T-cell (primary cell): ENCODE data around the gene DLX4. TPM values are rescaled to one million over a fixed set of nuclear protein-coding genes. Genes with fewer than 3 reads are reported as not detected.

Experiments used
- ATAC-seq, 4 experiments: fragments of 200-7000 bp in 3 of 4; fragments of 150-1000 bp in 1 of 4; cut with Tn5 transposase; replicated peaks in 1 of 4; 1 replicate in 3 of 4; 2 replicates in 1 of 4; pipeline ENCODE4 v1.10.0; 2021; ENCODE audit warnings: moderate library complexity in 3 of 4, mild to moderate bottlenecking in 2 of 4, moderate number of reproducible peaks in 1 of 4
- CTCF ChIA-PET, 2 donors: fragments of 300-600 bp; sonication (Branson Sonifier 250); formaldehyde crosslinking; loops; one replicate each; lab custom pipeline; 2022; ENCODE audit warnings: antibody characterized with exemption in 2 of 2; lab: Charles Lee
- POLR2A ChIA-PET, 2 donors: fragments of 300-600 bp; sonication (Branson Sonifier 250); formaldehyde crosslinking; loops; one replicate each; lab custom pipeline; 2022; ENCODE audit warnings: antibody characterized with exemption in 2 of 2; lab: Charles Lee
- DNase-seq, 35 experiments: peaks; one replicate each; pipeline versions ENCODE4 v3.0.0 to v3.0.0-alpha.2; 2013 to 2023
- H3K27ac ChIP-seq: one replicate; pipeline ENCODE4 v1.5.1; 2013; ENCODE audit warnings: low read length
- H3K27me3 ChIP-seq, 2 experiments: replicated peaks in 1 of 2; 1 replicate in 1 of 2; 2 replicates in 1 of 2; pipeline versions ENCODE4 v1.6.1 to v1.7.0; 2013; ENCODE audit warnings: low read length in 1 of 2, mixed read lengths in 1 of 2; ENCODE audit not compliant: control insufficient read depth in 2 of 2, insufficient read depth in 2 of 2; ENCODE audit errors: extremely low read depth in 1 of 2
- H3K36me3 ChIP-seq, 2 donors: 1 replicate in 1 of 2; 2 replicates in 1 of 2; pipeline versions ENCODE4 v1.6.1 to v1.7.0; 2013; ENCODE audit warnings: low read length in 1 of 2; ENCODE audit not compliant: control insufficient read depth in 2 of 2, insufficient read depth in 1 of 2; ENCODE audit errors: extremely low read depth in 1 of 2
- H3K4me1 ChIP-seq, 2 experiments: 1 replicate in 1 of 2; 2 replicates in 1 of 2; pipeline versions ENCODE4 v1.6.1 to v1.7.0; 2013; ENCODE audit warnings: low read length in 2 of 2, mixed read lengths in 1 of 2; ENCODE audit not compliant: insufficient read depth in 2 of 2, control insufficient read depth in 1 of 2; ENCODE audit errors: extremely low read depth in 1 of 2
- H3K4me3 ChIP-seq, 2 donors: 1 replicate in 1 of 2; 2 replicates in 1 of 2; pipeline versions ENCODE4 v1.5.1 to v1.7.0; 2013; ENCODE audit warnings: mild to moderate bottlenecking in 2 of 2, low read length in 1 of 2, moderate library complexity in 1 of 2; ENCODE audit not compliant: control insufficient read depth in 1 of 2; ENCODE audit errors: extremely low read depth in 1 of 2
- H3K9me3 ChIP-seq: 2 replicates; pipeline ENCODE4 v1.7.0; 2013
- H3K27ac Mint-ChIP-seq, 2 donors: one replicate each; pipeline ENCODE4 v1.8.0; 2020 to 2021; ENCODE audit warnings: mild to moderate bottlenecking in 2 of 2, mixed read lengths in 2 of 2
- H3K27me3 Mint-ChIP-seq, 2 donors: one replicate each; pipeline ENCODE4 v1.8.0; 2021 to 2022; ENCODE audit warnings: mixed read lengths in 2 of 2
- H3K36me3 Mint-ChIP-seq: one replicate; pipeline ENCODE4 v1.8.0; 2021; ENCODE audit warnings: mixed read lengths
- H3K4me1 Mint-ChIP-seq, 3 donors: one replicate each; pipeline ENCODE4 v1.8.0; 2020 to 2022; ENCODE audit warnings: mixed read lengths in 3 of 3, mild to moderate bottlenecking in 1 of 3
- H3K4me3 Mint-ChIP-seq, 3 donors: one replicate each; pipeline ENCODE4 v1.8.0; 2020 to 2022; ENCODE audit warnings: mild to moderate bottlenecking in 3 of 3, mixed read lengths in 3 of 3, moderate library complexity in 3 of 3
- H3K9me3 Mint-ChIP-seq, 3 donors: one replicate each; pipeline ENCODE4 v1.8.0; 2020 to 2022; ENCODE audit warnings: mixed read lengths in 3 of 3
- WGBS: methylation state at CpG from one replicate; pipeline ENCODE4 v1.1.5; 2013; ENCODE audit warnings: missing lambda C conversion rate; ENCODE audit not compliant: insufficient coverage; 5-methylcytosine and 5-hydroxymethylcytosine counted together
- total RNA-seq, 35 experiments: library from RNA in 6 of 35; stranded (reverse) in 6 of 35; fragments of 120-200 nt in 1 of 35; gene quantifications; one replicate each; pipeline versions ENCODE4 v1.2.1 to v1.2.4 and lab custom pipeline; 2013 to 2026

Gene DLX4
- total RNA-seq, 5 donors from 2014 or later (not counting 1 experiment from before 2014, with no cell fraction given), result 0.30 to 1.2 (median 0.79) TPM

DNA sequence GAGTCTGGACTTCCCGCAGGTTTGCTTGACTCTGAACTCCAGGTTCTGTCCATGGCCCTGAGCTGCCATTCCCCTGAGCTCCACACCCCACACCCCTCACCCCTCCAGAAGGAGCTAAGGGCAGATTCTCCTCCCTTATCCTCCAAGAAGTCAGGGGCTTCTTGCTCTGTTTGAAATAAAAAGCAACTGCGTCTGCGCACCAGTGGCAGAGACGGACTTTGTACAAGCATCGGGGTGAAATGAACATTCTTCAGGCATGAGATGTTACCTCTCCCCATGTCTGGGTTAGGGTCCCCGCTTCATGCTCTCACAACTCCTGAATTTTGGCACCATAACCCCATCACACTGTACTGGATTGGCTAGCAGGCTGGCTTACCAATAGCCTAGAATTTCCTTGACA is 36.1 kb upstream of the DLX4 start:
- H3K4me1 Mint-ChIP-seq, result no peaks in the 10 kb centered on the region
- Histone ChIP-seq H3K27ac (no peak overlapping the region), H3K4me1 (no peaks in the 10 kb centered on the region), H3K36me3 (no peaks in the 10 kb centered on the region), H3K9me3 (no peaks in the 10 kb centered on the region), H3K27me3 (peaks cover 2 to 62% of the 10 kb centered on the region in 2 experiments), H3K4me3 (no peak overlapping the region)
- H3K9me3 Mint-ChIP-seq, result no peaks in the 10 kb centered on the region
- H3K27me3 Mint-ChIP-seq, result peaks cover 31 to 50% of the 10 kb centered on the region in 2 donors
- H3K27ac Mint-ChIP-seq, result no peak overlapping the region
- H3K4me3 Mint-ChIP-seq, result no peak overlapping the region
- CTCF ChIA-PET, result no interaction called here
- H3K36me3 Mint-ChIP-seq, result no peaks in the 10 kb centered on the region
- ATAC-seq, result no peak
- WGBS, result 84% methylated on average over 5 of the region's 6 CpGs
- no peak for DNase-seq
- POLR2A ChIA-PET, result no interaction called here

DNA sequence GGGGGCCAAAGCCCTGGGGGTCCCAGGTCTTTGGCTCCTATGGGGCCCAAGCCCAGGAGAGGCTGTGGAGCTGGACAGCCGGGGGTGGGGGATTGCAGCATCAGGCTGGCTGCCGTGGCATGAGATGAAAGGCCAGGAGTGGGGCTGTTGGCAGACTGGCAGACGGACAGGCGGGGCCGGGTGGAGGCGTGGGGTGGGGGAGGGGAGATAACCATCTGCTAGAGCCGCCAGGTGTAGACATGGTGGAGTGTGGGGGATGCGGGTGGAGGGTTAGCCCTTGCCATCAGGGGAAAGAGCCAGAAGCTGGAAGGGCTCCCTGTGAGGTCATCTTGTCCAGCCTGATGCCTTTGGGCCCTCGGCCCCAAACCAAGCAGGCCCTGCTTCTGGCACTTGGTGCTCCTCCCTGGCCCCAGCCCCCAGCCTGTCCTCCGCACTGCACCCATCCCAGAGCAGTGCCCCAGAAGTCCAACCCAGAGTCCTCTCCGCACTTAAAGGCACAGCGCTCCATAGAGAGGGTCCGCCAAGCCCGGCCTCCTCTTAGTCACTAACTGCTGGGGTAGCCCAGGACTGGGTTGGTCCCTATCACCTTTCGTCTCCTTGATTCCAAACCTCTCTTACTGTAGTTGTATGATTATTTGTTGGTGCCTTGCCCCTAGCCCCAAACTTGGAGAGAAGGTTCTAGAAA is 33.3 kb upstream of the DLX4 start:
- H3K27ac Mint-ChIP-seq, result no peak overlapping the region
- Histone ChIP-seq H3K9me3 (no peaks in the 10 kb centered on the region), H3K36me3 (no peaks in the 10 kb centered on the region), H3K4me3 (no peak overlapping the region), H3K4me1 (no peaks in the 10 kb centered on the region), H3K27ac (no peak overlapping the region), H3K27me3 (peaks cover 0 to 60% of the 10 kb centered on the region in 2 experiments)
- WGBS, result 76% methylated on average over 9 of the region's 15 CpGs
- no peaks in the 10 kb centered on the region for H3K4me1 Mint-ChIP-seq
- POLR2A ChIA-PET, result no interaction called here
- H3K9me3 Mint-ChIP-seq, result no peaks in the 10 kb centered on the region
- no peaks in the 10 kb centered on the region for H3K36me3 Mint-ChIP-seq
- no peak for DNase-seq
- no peak for ATAC-seq
- H3K27me3 Mint-ChIP-seq, result peaks cover 31 to 50% of the 10 kb centered on the region in 2 donors
- H3K4me3 Mint-ChIP-seq, result no peak overlapping the region
- CTCF ChIA-PET, result no interaction called here

DNA sequence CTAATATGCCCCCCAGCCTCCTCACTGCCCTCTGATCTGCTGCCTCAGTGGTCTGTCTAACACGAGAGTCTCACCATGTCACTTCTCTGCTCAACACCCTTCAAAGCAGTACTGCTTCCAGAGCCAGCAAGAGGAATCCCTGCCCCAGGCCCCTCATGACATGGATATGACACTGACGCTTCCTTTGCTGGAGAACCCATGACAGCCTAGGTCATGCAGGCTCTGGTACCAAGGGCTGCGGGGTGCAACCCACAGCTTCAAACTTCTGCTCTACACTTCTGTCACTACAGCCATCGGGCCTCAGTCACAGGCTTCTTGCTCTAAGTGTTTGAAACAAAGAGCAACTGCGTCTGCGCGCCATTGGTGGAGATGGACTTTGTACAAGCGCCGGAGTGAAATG is 32.6 kb upstream of the DLX4 start:
- Histone ChIP-seq H3K4me3 (no peak overlapping the region), H3K27me3 (peaks cover 0 to 57% of the 10 kb centered on the region in 2 experiments), H3K36me3 (no peaks in the 10 kb centered on the region), H3K9me3 (no peaks in the 10 kb centered on the region), H3K4me1 (no peaks in the 10 kb centered on the region), H3K27ac (no peak overlapping the region)
- ATAC-seq, result no peak
- H3K27me3 Mint-ChIP-seq, result peaks cover 29 to 46% of the 10 kb centered on the region in 2 donors
- no peaks in the 10 kb centered on the region for H3K4me1 Mint-ChIP-seq
- WGBS, result 79% methylated on average over 5 of the region's 9 CpGs
- no peaks in the 10 kb centered on the region for H3K9me3 Mint-ChIP-seq
- H3K4me3 Mint-ChIP-seq, result no peak overlapping the region
- no peaks in the 10 kb centered on the region for H3K36me3 Mint-ChIP-seq
- CTCF ChIA-PET, result no interaction called here
- no peak for DNase-seq
- H3K27ac Mint-ChIP-seq, result no peak overlapping the region
- POLR2A ChIA-PET, result no interaction called here

DNA sequence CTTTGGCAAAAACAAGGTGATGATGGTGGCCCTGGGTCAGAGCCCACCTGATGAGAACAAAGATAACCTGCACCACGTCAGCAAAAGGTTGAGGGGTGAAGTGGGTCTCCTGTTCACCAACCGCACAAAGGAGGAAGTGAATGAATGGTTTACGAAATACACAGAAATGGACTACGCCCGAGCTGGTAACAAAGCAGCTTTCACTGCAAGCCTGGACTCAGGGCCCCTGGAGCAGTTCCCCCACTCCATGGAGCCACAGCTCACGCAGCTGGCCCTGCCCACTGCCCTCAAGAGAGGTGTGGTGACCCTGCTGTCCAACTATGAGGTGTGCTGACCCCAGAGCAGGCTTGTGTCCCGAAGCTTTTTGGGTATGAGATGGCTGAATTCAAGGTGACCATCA is 29.7 kb upstream of the DLX4 start:
- H3K9me3 Mint-ChIP-seq, result no peaks in the 10 kb centered on the region
- H3K27me3 Mint-ChIP-seq, result peaks cover 34 to 50% of the 10 kb centered on the region in 2 donors
- no peaks in the 10 kb centered on the region for H3K36me3 Mint-ChIP-seq
- ChIA-PET CTCF (interaction anchor here (0.6 to 0.7 kb wide), 4 partner anchors 13 to 1024 kb away, joined by 3 to 4 read pairs (median 4); no protein-coding TSS in a partner anchor), POLR2A (no interaction called here)
- Histone ChIP-seq H3K4me3 (no peak overlapping the region), H3K9me3 (no peaks in the 10 kb centered on the region), H3K36me3 (no peaks in the 10 kb centered on the region), H3K27ac (no peak overlapping the region), H3K27me3 (peaks cover 6 to 52% of the 10 kb centered on the region in 2 experiments), H3K4me1 (no peaks in the 10 kb centered on the region)
- no peaks in the 10 kb centered on the region for H3K4me1 Mint-ChIP-seq
- H3K27ac Mint-ChIP-seq, result no peak overlapping the region
- WGBS, result 31% methylated on average over 2 of the region's 7 CpGs
- no peak for ATAC-seq
- peak in 1 of 35 experiments; percentile 10 for DNase-seq
- H3K4me3 Mint-ChIP-seq, result no peak overlapping the region

DNA sequence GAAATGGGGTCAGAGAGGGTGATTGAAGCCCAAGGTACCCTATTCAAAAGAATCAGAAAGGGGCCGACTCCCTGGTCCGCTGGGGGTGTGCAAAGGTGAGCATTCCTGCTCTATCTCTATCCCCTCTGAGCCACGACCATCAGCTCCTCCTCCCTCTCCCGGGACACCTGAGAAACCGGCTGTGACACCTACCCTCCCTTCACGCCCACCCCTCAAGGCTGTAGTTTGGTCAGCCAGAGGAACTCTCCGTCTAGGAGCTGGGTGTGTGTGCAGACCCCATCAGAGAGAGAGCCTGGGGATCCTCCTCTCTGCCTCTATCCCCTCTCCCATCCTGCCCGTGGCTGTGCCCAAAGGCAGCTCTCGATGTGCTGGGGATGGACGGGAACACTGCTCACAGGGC is 27.6 kb upstream of the DLX4 start:
- no peak for ATAC-seq
- H3K9me3 Mint-ChIP-seq, result no peaks in the 10 kb centered on the region
- H3K4me1 Mint-ChIP-seq, result no peaks in the 10 kb centered on the region
- CTCF ChIA-PET, result interaction anchor here in 1 of 2 donors (0.5 to 0.7 kb wide), 3 partner anchors 45 to 258 kb away, joined by 3 to 10 read pairs (median 3); no protein-coding TSS in a partner anchor
- no peak for DNase-seq
- no peak overlapping the region for H3K4me3 Mint-ChIP-seq
- POLR2A ChIA-PET, result interaction anchor here in 1 of 2 donors (0.6 to 0.7 kb wide), 2 partner anchors 244 to 267 kb away, joined by 3 to 4 read pairs; no protein-coding TSS in a partner anchor
- Histone ChIP-seq H3K4me3 (no peak overlapping the region), H3K4me1 (no peaks in the 10 kb centered on the region), H3K36me3 (no peaks in the 10 kb centered on the region), H3K27me3 (peaks cover 6 to 53% of the 10 kb centered on the region in 2 experiments), H3K9me3 (no peaks in the 10 kb centered on the region), H3K27ac (no peak overlapping the region)
- peaks cover 28 to 51% of the 10 kb centered on the region in 2 donors for H3K27me3 Mint-ChIP-seq
- H3K27ac Mint-ChIP-seq, result no peak overlapping the region
- WGBS, result 81% methylated on average over 6 of the region's 10 CpGs
- no peaks in the 10 kb centered on the region for H3K36me3 Mint-ChIP-seq

DNA sequence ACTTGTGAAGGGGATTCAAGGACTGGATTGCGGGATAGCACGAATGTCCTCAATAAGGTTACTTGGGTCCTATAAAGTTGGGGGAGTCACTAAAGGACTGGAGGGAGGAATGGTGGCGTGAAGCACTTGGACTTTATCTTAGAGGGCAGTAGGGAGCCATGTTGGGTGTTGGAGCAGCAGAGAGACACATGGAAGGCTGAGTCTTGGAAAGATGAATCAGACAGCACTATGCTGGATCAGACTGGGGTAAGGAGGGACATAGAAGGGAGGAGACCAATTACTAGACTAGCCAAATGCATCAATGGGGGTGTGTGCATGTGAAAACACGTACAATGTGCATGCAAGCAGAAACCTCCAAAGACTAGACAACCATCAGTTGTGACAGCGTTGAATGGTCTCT is 26.0 kb upstream of the DLX4 start:
- POLR2A ChIA-PET, result no interaction called here
- H3K27me3 ChIP-seq, result peaks cover 6 to 66% of the 10 kb centered on the region in 2 experiments
- Mint-ChIP-seq H3K4me1 (no peaks in the 10 kb centered on the region), H3K27me3 (peaks cover 26 to 54% of the 10 kb centered on the region in 2 donors), H3K4me3 (no peak overlapping the region), H3K36me3 (no peaks in the 10 kb centered on the region), H3K9me3 (no peaks in the 10 kb centered on the region), H3K27ac (no peak overlapping the region)
- no peak overlapping the region for H3K4me3 ChIP-seq
- CTCF ChIA-PET, result no interaction called here
- H3K36me3 ChIP-seq, result no peaks in the 10 kb centered on the region
- WGBS, result 77% methylated on average over 3 of the region's 5 CpGs
- DNase-seq (no peak), ATAC-seq (no peak)
- no peak overlapping the region for H3K27ac ChIP-seq
- no peaks in the 10 kb centered on the region for H3K9me3 ChIP-seq
- H3K4me1 ChIP-seq, result no peaks in the 10 kb centered on the region
